GM12878 (cell line): ENCODE results near the gene RSF1. TPM values are rescaled to one million over a fixed set of nuclear protein-coding genes. Genes with fewer than 3 reads are reported as not detected.

Experiments
- ATAC-seq: fragments of 200-7000 bp; cut with Tn5 transposase; 3 replicates; pipeline ENCODE4 v1.9.1; 2020; ENCODE audit warnings: mild to moderate bottlenecking, moderate library complexity
- BruUV-seq: library from RNA; stranded (reverse); fragments of 400-500 nt; replicated peaks from 2 replicates; lab custom pipeline; 2021; lab: Mats Ljungman, UMichigan
- CTCF ChIA-PET: fragments of 300-600 bp; sonication (Branson Sonifier 250); formaldehyde crosslinking; extraction: SDS; loops from one replicate; lab custom pipeline; 2021; ENCODE audit warnings: inconsistent platforms; lab: Yijun Ruan, JAX
- POLR2A ChIA-PET: fragments of 350-600 bp; formaldehyde crosslinking; extraction: SDS; loops from one replicate; lab custom pipeline; 2021; ENCODE audit warnings: inconsistent platforms; lab: Charles Lee
- RAD21 ChIA-PET: fragments of 300-600 bp; sonication (Branson Sonifier 250); formaldehyde crosslinking; loops from one replicate; lab custom pipeline; 2023; ENCODE audit warnings: antibody characterized with exemption; ENCODE audit not compliant: unreplicated experiment; lab: Charles Lee
- SMC1A ChIA-PET: fragments of 300-600 bp; sonication (Branson Sonifier 250); formaldehyde crosslinking; loops from one replicate; lab custom pipeline; 2023; ENCODE audit not compliant: unreplicated experiment, uncharacterized antibody; lab: Charles Lee
- DNase-seq: peaks from one replicate; pipeline ENCODE4 v3.0.0-alpha.2; 2011; ENCODE audit warnings: low read depth, low spot score
- FAIRE-seq: peaks from 3 replicates; lab custom pipeline; 2011; peaks lifted over from hg19 to GRCh38; lab: Jason Lieb, UNC
- H2AFZ ChIP-seq: 2 replicates; pipeline ENCODE4 v1.6.0; 2011; ENCODE audit warnings: low read depth, low read length, control low read depth; ENCODE audit not compliant: control insufficient read depth
- H3K27ac ChIP-seq: 2 replicates; pipeline ENCODE4 v1.5.1; 2011; ENCODE audit warnings: control low read depth; ENCODE audit not compliant: control insufficient read depth, insufficient read depth
- H3K27me3 ChIP-seq, 2 experiments: replicated peaks in 1 of 2; 2 replicates each; pipeline versions ENCODE4 v1.6.0 to v1.6.1; 2011; ENCODE audit warnings: low read length in 1 of 2; ENCODE audit not compliant: control insufficient read depth in 2 of 2, insufficient read depth in 2 of 2
- H3K36me3 ChIP-seq, 2 experiments: 2 replicates each; pipeline ENCODE4 v1.5.1; 2011; ENCODE audit warnings: low read length in 1 of 2; ENCODE audit not compliant: control insufficient read depth in 2 of 2, insufficient read depth in 2 of 2
- H3K4me1 ChIP-seq: 2 replicates; pipeline ENCODE4 v1.6.1; 2011; ENCODE audit warnings: mild to moderate bottlenecking, low read length, moderate library complexity, mixed read lengths; ENCODE audit not compliant: control insufficient read depth, insufficient read depth
- H3K4me2 ChIP-seq: 2 replicates; pipeline ENCODE4 v1.6.0; 2011; ENCODE audit warnings: control low read depth; ENCODE audit not compliant: control insufficient read depth, insufficient read depth
- H3K4me3 ChIP-seq: fragments of 200-600 bp; sonication (generic); 2 replicates; pipeline ENCODE4 v1.5.1; 2016
- H3K79me2 ChIP-seq: 2 replicates; pipeline ENCODE4 v1.6.0; 2011; ENCODE audit warnings: low read length; ENCODE audit not compliant: control insufficient read depth, insufficient read depth
- H3K9ac ChIP-seq: 2 replicates; pipeline ENCODE4 v1.8.0; 2011; ENCODE audit warnings: low read length, control low read depth, mixed read lengths; ENCODE audit not compliant: control insufficient read depth, insufficient read depth
- H3K9me3 ChIP-seq: replicated peaks from 3 replicates; pipeline ENCODE4 v1.5.1; 2011; ENCODE audit warnings: mild to moderate bottlenecking, low read length; ENCODE audit not compliant: control insufficient read depth, insufficient read depth
- H4K20me1 ChIP-seq: 2 replicates; pipeline ENCODE4 v1.6.0; 2011; ENCODE audit not compliant: control insufficient read depth, insufficient read depth
- BRCA1 ChIP-seq: IDR thresholded peaks from 2 replicates; pipeline ENCODE4 v1.6.1; 2011; ENCODE audit warnings: low read depth, low read length, improper control_type of control experiment
- CHD2 ChIP-seq: IDR thresholded peaks from 2 replicates; pipeline ENCODE4 v1.6.1; 2011; ENCODE audit warnings: low read depth, low read length, improper control_type of control experiment, borderline replicate concordance
- CHD4 ChIP-seq: fragments of 200-600 bp; sonication (generic); IDR thresholded peaks from 2 replicates; pipeline ENCODE4 v1.6.1; 2016; ENCODE audit warnings: mild to moderate bottlenecking
- EZH2 ChIP-seq: IDR thresholded peaks from 2 replicates; pipeline ENCODE4 v1.6.1; 2012; ENCODE audit warnings: low read depth, mild to moderate bottlenecking, control low read depth, inconsistent platforms, low read length, borderline replicate concordance; ENCODE audit not compliant: control insufficient read depth
- IKZF1 ChIP-seq: fragments of 450-650 bp; conservative IDR thresholded peaks from 2 replicates; pipeline ENCODE4 v1.6.1; 2017; ENCODE audit warnings: antibody characterized with exemption, mild to moderate bottlenecking
- LARP7 ChIP-seq: fragments of 450-650 bp; IDR thresholded peaks from 2 replicates; pipeline ENCODE4 v1.6.1; 2017; ENCODE audit warnings: mild to moderate bottlenecking
- NBN ChIP-seq: fragments of 450-650 bp; IDR thresholded peaks from 2 replicates; pipeline ENCODE4 v1.6.1; 2016
- NFYB ChIP-seq: IDR thresholded peaks from 2 replicates; pipeline ENCODE4 v1.6.1; 2011; ENCODE audit warnings: low read depth, mild to moderate bottlenecking, low read length, improper control_type of control experiment, moderate library complexity; ENCODE audit not compliant: insufficient read depth
- SMAD5 ChIP-seq: IDR thresholded peaks from 2 replicates; pipeline ENCODE4 v1.6.1; 2016; ENCODE audit warnings: antibody characterized with exemption, low read depth
- SP1 ChIP-seq: IDR thresholded peaks from one replicate; pipeline ENCODE4 v1.6.1; 2011; ENCODE audit warnings: low read depth, low read length
- TAF1 ChIP-seq: IDR thresholded peaks from 2 replicates; pipeline ENCODE4 v1.6.1; 2011; ENCODE audit warnings: mild to moderate bottlenecking, low read depth, low read length, borderline replicate concordance
- YBX1 ChIP-seq: fragments of 450-650 bp; IDR thresholded peaks from 2 replicates; pipeline ENCODE4 v1.6.1; 2016; ENCODE audit warnings: antibody characterized with exemption
- WGBS: methylation state at CpG from one replicate; pipeline ENCODE4 v1.1.6; 2016; ENCODE audit warnings: low lambda C conversion rate; ENCODE audit not compliant: insufficient replicate concordance, insufficient coverage; ENCODE audit errors: missing lambda C conversion rate; 5-methylcytosine and 5-hydroxymethylcytosine counted together
- in situ Hi-C: fragments of 300-500 bp; cut with MboI; formaldehyde crosslinking; loops from 9 replicates; pipeline ENCODE4 v1.14.3; 2018; ENCODE audit warnings: mixed read lengths
- intact Hi-C: fragments of 100-400 bp; cut with micrococcal nuclease; formaldehyde crosslinking; loops from one replicate; pipeline ENCODE4 v1.14.2; 2022; ENCODE audit not compliant: unreplicated experiment
- polyA plus RNA-seq, 11 experiments: library from polyadenylated mRNA; depleted of rRNA in 4 of 11; unstranded in 6 of 11; stranded (reverse) in 5 of 11; fragments of >200 nt; fragmentation: Nextera tagmentation in 4 of 11; fragmentation: Illumina TruSeq in 1 of 11; extraction: Ambion mirVana in 4 of 11; extraction: Trizol in 1 of 11; gene quantifications; 1 replicate in 1 of 11; 2 replicates in 10 of 11; pipeline versions ENCODE4 v1.2.1 to v1.2.3, GENCODE V29; 2011 to 2016; ENCODE audit warnings: inconsistent platforms in 2 of 11, missing spikeins in 2 of 11, low read depth in 1 of 11
- total RNA-seq, 4 experiments: library from RNA; depleted of rRNA in 3 of 4; stranded (reverse); fragments of >200 nt in 3 of 4; fragmentation: Illumina TruSeq in 1 of 4; extraction: Trizol in 1 of 4; gene quantifications; 2 replicates each; pipeline versions ENCODE4 v1.2.1 to v1.2.3, GENCODE V29; 2013 to 2021
- TF ChIP-seq, protein P1 (sequence below): fragments of 450-650 bp; IDR thresholded peaks from 2 replicates; pipeline ENCODE4 v1.6.1; 2018; ENCODE audit warnings: mild to moderate bottlenecking, low read depth, moderate library complexity; ENCODE audit not compliant: partially characterized antibody

Gene RSF1
- total and polyA plus RNA-seq, 10 of the 15 experiments (the other 5 are each of a cell fraction or from before 2014, with no cell fraction given): 9.0 to 45.3 (median 30.0) TPM

GRCh38 chr11:77710358-77710757 is 110.2 kb downstream of the RSF1 start:
- Histone ChIP-seq H3K4me2 (no peak overlapping the region), H3K36me3 (no peaks in the 10 kb centered on the region), H3K4me3 (no peak overlapping the region), H2AFZ (no peak overlapping the region), H3K4me1 (0 out of 2 replicates have a peak, but pooled peaks cover 5% of the 10 kb centered on the region)
- in situ Hi-C loops (no loop called here), intact Hi-C loops (no loop called here)
- DNase-seq (no peak), FAIRE-seq (no peak)
- WGBS: 100% methylated on average over 1 of the region's 1 CpG
- POLR2A ChIA-PET: no interaction called here
- RAD21 ChIA-PET: interaction anchor here (0.7 kb wide), 1 partner anchor 117 kb away, joined by 3 read pairs; no protein-coding TSS in a partner anchor
- TF ChIP-seq YBX1: no peak
- no peak for TF ChIP-seq EZH2
- TF ChIP-seq, all 136 proteins: peak for 0
- no peak overlapping the region for H3K9ac ChIP-seq
- BruUV-seq: no TSS peak
- no peak overlapping the region for H3K27ac ChIP-seq
- ATAC-seq: no peak
- H3K79me2 ChIP-seq: no peaks in the 10 kb centered on the region
- H3K9me3 ChIP-seq: no peaks in the 10 kb centered on the region; the same call in 2 of the 3 replicates
- SMC1A ChIA-PET: interaction anchor here (1.2 to 2.4 kb wide), 2 partner anchors 13 to 289 kb away, joined by 5 to 6 read pairs; no protein-coding TSS in a partner anchor
- H4K20me1 ChIP-seq: no peaks in the 10 kb centered on the region
- no peaks in the 10 kb centered on the region for H3K27me3 ChIP-seq
- CTCF ChIA-PET: interaction anchor here (0.6 to 1.0 kb wide), 3 partner anchors 11 to 282 kb away, joined by 3 read pairs; no protein-coding TSS in a partner anchor

- ATAC-seq (0 out of 3 replicates have a peak, but pooled peaks have one; percentile 14), FAIRE-seq (no peak), DNase-seq (no peak)
- no peaks in the 10 kb centered on the region; the same call in 2 of the 3 replicates for H3K9me3 ChIP-seq
- no peak overlapping the region for H2AFZ ChIP-seq
- no peaks in the 10 kb centered on the region for H3K27me3 ChIP-seq
- no peaks in the 10 kb centered on the region for H4K20me1 ChIP-seq
- RAD21 ChIA-PET: interaction anchor here (0.7 to 1.1 kb wide), 3 partner anchors 20 to 289 kb away, joined by 3 to 5 read pairs (median 3); no protein-coding TSS in a partner anchor
- no peak overlapping the region for H3K9ac ChIP-seq
- intact Hi-C loops (no loop called here), in situ Hi-C loops (no loop called here)
- CTCF ChIA-PET: interaction anchor here (0.6 to 1.3 kb wide), 3 partner anchors 74 to 293 kb away, joined by 3 read pairs; no protein-coding TSS in a partner anchor
- no TSS peak for BruUV-seq
- POLR2A ChIA-PET: interaction anchor here (0.6 to 1.0 kb wide), 2 partner anchors 19 to 178 kb away, joined by 4 to 8 read pairs; no protein-coding TSS in a partner anchor
- no peak overlapping the region for H3K4me2 ChIP-seq
- H3K27ac ChIP-seq: no peak overlapping the region
- 0 out of 2 replicates have a peak, but pooled peaks cover 5% of the 10 kb centered on the region for H3K4me1 ChIP-seq
- H3K79me2 ChIP-seq: no peaks in the 10 kb centered on the region
- H3K36me3 ChIP-seq: peaks cover 0 to 8% of the 10 kb centered on the region in 2 experiments; a peak in 2 of 4 replicates
- SMC1A ChIA-PET: interaction anchor here (0.6 to 1.2 kb wide), 8 partner anchors 15 to 334 kb away, joined by 3 to 6 read pairs (median 3); no protein-coding TSS in a partner anchor
- 99% methylated on average over 6 of the region's 7 CpGs for WGBS
- no peak overlapping the region for H3K4me3 ChIP-seq
- TF ChIP-seq IKZF1: no peak
- TF ChIP-seq CHD4: no peak
- no peak for TF ChIP-seq SMAD5
- TF ChIP-seq, protein P1, sequence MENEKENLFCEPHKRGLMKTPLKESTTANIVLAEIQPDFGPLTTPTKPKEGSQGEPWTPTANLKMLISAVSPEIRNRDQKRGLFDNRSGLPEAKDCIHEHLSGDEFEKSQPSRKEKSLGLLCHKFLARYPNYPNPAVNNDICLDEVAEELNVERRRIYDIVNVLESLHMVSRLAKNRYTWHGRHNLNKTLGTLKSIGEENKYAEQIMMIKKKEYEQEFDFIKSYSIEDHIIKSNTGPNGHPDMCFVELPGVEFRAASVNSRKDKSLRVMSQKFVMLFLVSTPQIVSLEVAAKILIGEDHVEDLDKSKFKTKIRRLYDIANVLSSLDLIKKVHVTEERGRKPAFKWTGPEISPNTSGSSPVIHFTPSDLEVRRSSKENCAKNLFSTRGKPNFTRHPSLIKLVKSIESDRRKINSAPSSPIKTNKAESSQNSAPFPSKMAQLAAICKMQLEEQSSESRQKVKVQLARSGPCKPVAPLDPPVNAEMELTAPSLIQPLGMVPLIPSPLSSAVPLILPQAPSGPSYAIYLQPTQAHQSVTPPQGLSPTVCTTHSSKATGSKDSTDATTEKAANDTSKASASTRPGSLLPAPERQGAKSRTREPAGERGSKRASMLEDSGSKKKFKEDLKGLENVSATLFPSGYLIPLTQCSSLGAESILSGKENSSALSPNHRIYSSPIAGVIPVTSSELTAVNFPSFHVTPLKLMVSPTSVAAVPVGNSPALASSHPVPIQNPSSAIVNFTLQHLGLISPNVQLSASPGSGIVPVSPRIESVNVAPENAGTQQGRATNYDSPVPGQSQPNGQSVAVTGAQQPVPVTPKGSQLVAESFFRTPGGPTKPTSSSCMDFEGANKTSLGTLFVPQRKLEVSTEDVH: no peak
- TF ChIP-seq CHD2: no peak
- no peak for TF ChIP-seq NBN
- no peak for TF ChIP-seq LARP7
- no peak for TF ChIP-seq BRCA1
- TF ChIP-seq TAF1: no peak
- TF ChIP-seq SP1: no peak
- TF ChIP-seq NFYB: no peak
These were observed 114.5 kb downstream of the RSF1 start for GRCh38 chr11:77705876-77706579.
